C4-2B (cell line): ENCODE data around the gene RPL27.

Source experiments
- CTCF ChIP-seq: fragments of 450-650 bp; conservative IDR thresholded peaks from 2 replicates; pipeline ENCODE4 v1.5.1; 2017; ENCODE audit warnings: mild to moderate bottlenecking
- ZFX ChIP-seq: fragments of 450-650 bp; IDR thresholded peaks from 2 replicates; pipeline ENCODE4 v1.6.1; 2017

- no peak for TF ChIP-seq CTCF
- TF ChIP-seq ZFX = no peak
These were observed 6.7 kb upstream of the RPL27 start for GRCh38 chr17:42991471-42991870.
